Neuronal stem cell (in vitro differentiated cells): ENCODE data around the gene AIFM2.
A peak's percentile ranks its signal among the peaks of the same experiment; 100 is the strongest.

Source experiments
- DNase-seq: peaks from one replicate; pipeline ENCODE4 v3.0.0-alpha.2; 2013; ENCODE audit warnings: low spot score
- H2AFZ ChIP-seq: one replicate; pipeline ENCODE4 v1.6.1; 2013; ENCODE audit warnings: mild to moderate bottlenecking, low read length, inconsistent platforms
- H2AK5ac ChIP-seq: 2 replicates; pipeline ENCODE4 v1.6.1; 2013; ENCODE audit warnings: low read depth, mild to moderate bottlenecking, inconsistent platforms, low read length, moderate library complexity, mixed read lengths
- H2BK120ac ChIP-seq: 2 replicates; pipeline ENCODE4 v1.6.1; 2013; ENCODE audit warnings: low read depth, mild to moderate bottlenecking, inconsistent platforms, low read length, moderate library complexity, mixed read lengths
- H2BK12ac ChIP-seq: one replicate; pipeline ENCODE4 v1.6.1; 2013; ENCODE audit warnings: low read length, inconsistent platforms
- H2BK15ac ChIP-seq: 2 replicates; pipeline ENCODE4 v1.6.1; 2013; ENCODE audit warnings: mild to moderate bottlenecking, low read length, inconsistent platforms, mixed read lengths
- H2BK5ac ChIP-seq: one replicate; pipeline ENCODE4 v1.6.1; 2013; ENCODE audit warnings: inconsistent platforms, mild to moderate bottlenecking, low read length, moderate library complexity
- H3K14ac ChIP-seq: one replicate; pipeline ENCODE4 v1.6.1; 2013; ENCODE audit warnings: low read length, inconsistent platforms
- H3K18ac ChIP-seq: 2 replicates; pipeline ENCODE4 v1.6.1; 2013; ENCODE audit warnings: low read length, inconsistent platforms
- H3K23ac ChIP-seq: 2 replicates; pipeline ENCODE4 v1.6.1; 2013; ENCODE audit warnings: low read depth, mild to moderate bottlenecking, mixed read lengths, low read length, inconsistent platforms; ENCODE audit not compliant: poor library complexity
- H3K27ac ChIP-seq: replicated peaks from 3 replicates; pipeline ENCODE4 v1.5.1; 2013; ENCODE audit warnings: low read length, inconsistent platforms
- H3K27me3 ChIP-seq, 3 experiments: 2 replicates each; pipeline ENCODE4 v1.6.1; 2013; ENCODE audit warnings: low read length in 3 of 3, mild to moderate bottlenecking in 2 of 3, inconsistent platforms in 1 of 3, low read depth in 1 of 3, mixed read lengths in 1 of 3, moderate library complexity in 1 of 3; ENCODE audit not compliant: control insufficient read depth in 3 of 3, insufficient read depth in 3 of 3
- H3K36me3 ChIP-seq, 2 donors: replicated peaks in 1 of 2; 2 replicates each; pipeline ENCODE4 v1.6.1; 2013; ENCODE audit warnings: low read length in 2 of 2; ENCODE audit not compliant: control insufficient read depth in 2 of 2, insufficient read depth in 2 of 2
- H3K4ac ChIP-seq: 2 replicates; pipeline ENCODE4 v1.6.1; 2013; ENCODE audit warnings: inconsistent platforms, mild to moderate bottlenecking, low read length, moderate library complexity
- H3K4me1 ChIP-seq, 2 donors: 1 replicate in 1 of 2; 2 replicates in 1 of 2; pipeline ENCODE4 v1.6.1; 2013; ENCODE audit warnings: low read length in 2 of 2, low read depth in 1 of 2; ENCODE audit not compliant: control insufficient read depth in 2 of 2, insufficient read depth in 1 of 2
- H3K4me2 ChIP-seq: one replicate; pipeline ENCODE4 v1.6.1; 2013; ENCODE audit warnings: mild to moderate bottlenecking, low read length, inconsistent platforms; ENCODE audit not compliant: insufficient read depth, poor library complexity, severe bottlenecking
- H3K4me3 ChIP-seq, 2 donors: 2 replicates each; pipeline ENCODE4 v1.5.1; 2013; ENCODE audit warnings: low read length in 2 of 2, mild to moderate bottlenecking in 2 of 2, inconsistent platforms in 1 of 2, moderate library complexity in 1 of 2
- H3K79me1 ChIP-seq: one replicate; pipeline ENCODE4 v1.6.1; 2013; ENCODE audit warnings: low read depth, mild to moderate bottlenecking, inconsistent platforms, low read length, moderate library complexity
- H3K9ac ChIP-seq: one replicate; pipeline ENCODE4 v1.6.1; 2013; ENCODE audit warnings: mild to moderate bottlenecking, low read depth, low read length, inconsistent platforms; ENCODE audit not compliant: poor library complexity
- H3K9me3 ChIP-seq, 2 donors: replicated peaks in 1 of 2; 2 replicates each; pipeline versions ENCODE3 to v1.6.1; 2013; ENCODE audit warnings: low read length in 2 of 2, mild to moderate bottlenecking in 2 of 2, inconsistent platforms in 1 of 2, low read depth in 1 of 2, mixed read lengths in 1 of 2, moderate library complexity in 1 of 2; ENCODE audit not compliant: control insufficient read depth in 2 of 2, insufficient read depth in 1 of 2
- H4K8ac ChIP-seq: one replicate; pipeline ENCODE4 v1.6.1; 2013; ENCODE audit warnings: low read depth, mild to moderate bottlenecking, inconsistent platforms, low read length, moderate library complexity
- H4K91ac ChIP-seq: one replicate; pipeline ENCODE4 v1.6.1; 2013; ENCODE audit warnings: low read length, low read depth, mild to moderate bottlenecking, inconsistent platforms; ENCODE audit not compliant: poor library complexity
- WGBS, 2 donors: extraction: QIAGEN DNeasy Blood & Tissue Kit; methylation state at CpG; one replicate each; pipeline ENCODE4 v1.1.7; 2013; ENCODE audit warnings: missing lambda C conversion rate in 2 of 2, mixed read lengths in 1 of 2; ENCODE audit not compliant: insufficient read length in 2 of 2, insufficient replicate concordance in 1 of 2; ENCODE audit errors: extremely low coverage in 2 of 2; 5-methylcytosine and 5-hydroxymethylcytosine counted together

The AIFM2 gene

DNA sequence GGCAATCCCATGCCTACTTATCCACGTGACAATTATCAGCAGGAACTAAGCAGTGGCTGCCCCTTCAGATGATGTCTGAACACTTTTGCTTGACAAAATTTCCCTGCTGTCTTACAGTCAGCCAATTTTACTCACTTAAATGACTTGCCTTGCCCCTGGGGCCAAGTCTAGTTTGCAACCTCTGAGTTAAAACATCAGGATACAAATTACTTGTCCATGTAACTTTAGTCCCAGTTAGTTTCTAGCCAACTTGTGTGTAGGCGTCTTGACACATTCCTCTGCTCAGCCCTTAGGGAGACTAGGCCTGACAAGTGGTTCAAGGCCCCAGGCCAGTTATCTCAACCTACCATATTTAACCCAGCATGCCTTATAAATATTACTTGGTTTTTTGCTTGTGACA, 25.5 kb upstream of the AIFM2 start:
- Histone ChIP-seq H2BK120ac (no peak overlapping the region), H2BK15ac (no peak overlapping the region), H3K27me3 (no peaks in the 10 kb centered on the region), H3K36me3 (peaks cover 9 to 97% of the 10 kb centered on the region in 2 donors), H2AK5ac (no peak overlapping the region), H4K8ac (no peak overlapping the region), H3K4ac (no peak overlapping the region), H3K79me1 (no peaks in the 10 kb centered on the region), H3K27ac (no peak overlapping the region), H3K4me2 (no peak overlapping the region), H3K9me3 (no peaks in the 10 kb centered on the region), H2AFZ (no peak overlapping the region), H3K9ac (no peak overlapping the region), H4K91ac (no peak overlapping the region), H2BK5ac (no peak overlapping the region), H3K18ac (no peak overlapping the region), H3K23ac (no peak overlapping the region), H3K4me1 (peaks cover 2 to 7% of the 10 kb centered on the region in 2 donors), H3K4me3 (no peak overlapping the region), H2BK12ac (no peak overlapping the region), H3K14ac (no peak overlapping the region)
- DNase-seq = no peak
- no CpG with 5 or more reads among the region's 2 CpGs for WGBS, 2 donors

DNA sequence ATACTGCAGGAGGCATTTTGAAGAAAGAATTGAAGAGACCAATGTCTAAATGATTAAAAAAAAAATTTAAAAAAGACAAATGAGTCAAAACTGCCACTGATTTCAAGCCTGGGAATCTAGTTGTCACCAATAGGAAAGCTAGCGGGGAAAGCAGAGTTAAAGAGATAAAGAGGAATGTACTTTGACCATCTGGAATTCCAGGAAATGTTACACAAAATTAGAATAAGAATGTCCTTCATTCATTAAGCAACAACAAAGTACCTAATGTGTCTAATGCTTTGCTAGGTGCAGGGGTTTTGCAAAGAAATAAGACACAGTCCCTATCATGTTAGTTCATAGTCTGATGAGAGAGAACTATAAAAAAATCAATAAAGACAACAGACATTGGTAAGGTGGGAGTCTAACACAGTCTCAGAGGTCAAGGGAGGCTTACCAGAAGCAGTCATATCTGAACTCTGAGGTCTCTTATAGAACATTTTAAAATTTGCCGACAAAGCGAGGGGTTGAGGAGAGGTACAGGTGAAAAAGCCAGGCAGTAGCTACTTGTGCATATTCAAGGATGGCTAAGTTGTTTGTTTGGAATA, 22.7 kb upstream of the AIFM2 start:
- H4K8ac ChIP-seq = no peak overlapping the region
- H3K27ac ChIP-seq = no peak overlapping the region
- DNase-seq = no peak
- no peak overlapping the region for H3K18ac ChIP-seq
- WGBS, 2 donors = no CpG with 5 or more reads among the region's 3 CpGs
- no peaks in the 10 kb centered on the region for H3K27me3 ChIP-seq
- H3K14ac ChIP-seq = no peak overlapping the region
- H3K4me3 ChIP-seq = no peak overlapping the region
- H2BK120ac ChIP-seq = no peak overlapping the region
- H2AK5ac ChIP-seq = no peak overlapping the region
- H3K4ac ChIP-seq = no peak overlapping the region
- peaks cover 0 to 7% of the 10 kb centered on the region in 2 donors for H3K4me1 ChIP-seq
- H2BK15ac ChIP-seq = no peak overlapping the region
- no peak overlapping the region for H2BK5ac ChIP-seq
- no peak overlapping the region for H3K4me2 ChIP-seq
- H3K9ac ChIP-seq = no peak overlapping the region
- H3K23ac ChIP-seq = no peak overlapping the region
- H2BK12ac ChIP-seq = no peak overlapping the region
- no peaks in the 10 kb centered on the region for H3K79me1 ChIP-seq
- H2AFZ ChIP-seq = no peak overlapping the region
- H4K91ac ChIP-seq = no peak overlapping the region
- H3K36me3 ChIP-seq = peaks cover 12 to 99% of the 10 kb centered on the region in 2 donors
- H3K9me3 ChIP-seq = no peaks in the 10 kb centered on the region

DNA sequence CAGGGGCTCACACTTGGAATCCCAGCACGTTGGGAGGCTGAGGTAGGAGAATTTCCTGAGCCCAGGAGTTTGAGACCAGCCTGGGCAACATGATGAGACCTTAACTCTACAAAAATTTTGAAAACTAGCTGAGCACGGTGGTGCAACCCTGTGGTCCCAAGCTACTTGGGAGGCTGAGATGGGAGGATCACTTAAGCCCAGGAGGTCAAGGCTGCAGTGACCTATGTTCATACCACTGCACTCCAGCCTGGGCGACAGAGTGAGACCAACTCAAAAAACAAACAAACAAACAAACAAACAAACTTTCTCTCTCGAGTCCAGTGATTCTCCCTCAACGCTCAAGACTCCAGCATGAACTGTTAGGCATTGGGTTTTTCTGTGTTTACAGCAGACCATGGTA, 15.9 kb upstream of the AIFM2 start:
- no peaks in the 10 kb centered on the region for H3K79me1 ChIP-seq
- H2BK12ac ChIP-seq = no peak overlapping the region

DNA sequence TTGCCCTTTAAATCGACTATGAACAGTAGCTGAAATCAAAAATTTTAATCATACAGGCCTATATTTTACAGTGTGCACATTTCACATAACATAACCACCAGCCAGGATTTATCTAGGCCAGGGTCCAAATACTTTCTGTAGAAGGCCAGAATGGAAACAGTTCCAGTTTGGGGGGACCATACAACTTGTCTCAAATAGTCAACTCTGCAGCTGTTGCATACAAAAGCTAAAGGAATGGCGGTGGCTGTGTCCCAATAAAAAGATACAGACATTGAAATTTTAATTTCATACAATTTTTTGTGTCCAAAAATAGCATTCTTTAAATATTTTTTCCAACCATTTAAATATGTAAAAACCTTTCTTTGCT, 14.6 kb upstream of the AIFM2 start:
- Histone ChIP-seq H2BK5ac (no peak overlapping the region), H3K79me1 (no peaks in the 10 kb centered on the region), H2BK120ac (no peak overlapping the region), H3K36me3 (peaks cover 18 to 41% of the 10 kb centered on the region in 2 donors), H3K9me3 (peaks cover 0 to 1% of the 10 kb centered on the region in 2 donors), H3K4me2 (no peak overlapping the region), H2BK12ac (no peak overlapping the region), H3K4me1 (peaks cover 5 to 8% of the 10 kb centered on the region in 2 donors), H4K8ac (no peak overlapping the region), H3K27ac (peak overlapping the region; percentile 72), H2BK15ac (no peak overlapping the region), H3K4ac (no peak overlapping the region), H2AFZ (peak overlapping the region; percentile 73), H3K14ac (no peak overlapping the region), H3K9ac (no peak overlapping the region), H4K91ac (no peak overlapping the region), H3K23ac (no peak overlapping the region), H2AK5ac (no peak overlapping the region), H3K27me3 (no peaks in the 10 kb centered on the region), H3K4me3 (peak overlapping the region in 1 of 2 donors; percentile 46), H3K18ac (no peak overlapping the region)
- no CpG with 5 or more reads among the region's 2 CpGs for WGBS, 2 donors
- no peak for DNase-seq

More for the DNA sequence above, 15.9 kb upstream of the AIFM2 start:
- Histone ChIP-seq H4K91ac (no peak overlapping the region), H4K8ac (no peak overlapping the region), H3K4ac (no peak overlapping the region), H2AK5ac (no peak overlapping the region), H2BK120ac (no peak overlapping the region), H3K23ac (no peak overlapping the region), H3K27ac (no peak overlapping the region), H3K18ac (no peak overlapping the region), H3K9ac (no peak overlapping the region), H3K4me1 (peaks cover 5 to 8% of the 10 kb centered on the region in 2 donors), H2BK5ac (no peak overlapping the region), H3K4me3 (no peak overlapping the region), H3K14ac (no peak overlapping the region), H2BK15ac (no peak overlapping the region), H3K9me3 (peaks cover 0 to 1% of the 10 kb centered on the region in 2 donors), H3K27me3 (no peaks in the 10 kb centered on the region), H3K4me2 (no peak overlapping the region), H3K36me3 (peaks cover 18 to 54% of the 10 kb centered on the region in 2 donors), H2AFZ (no peak overlapping the region)
- WGBS, 2 donors = no CpG with 5 or more reads among the region's 5 CpGs
- DNase-seq = no peak
